ENCODE results near the gene SP8.
"Not testable (repeated sequence)": the region's sequence is repeated elsewhere in the genome, so short reads cannot be mapped to it uniquely, and the experiment has no call there.

SP8 gene

DNA sequence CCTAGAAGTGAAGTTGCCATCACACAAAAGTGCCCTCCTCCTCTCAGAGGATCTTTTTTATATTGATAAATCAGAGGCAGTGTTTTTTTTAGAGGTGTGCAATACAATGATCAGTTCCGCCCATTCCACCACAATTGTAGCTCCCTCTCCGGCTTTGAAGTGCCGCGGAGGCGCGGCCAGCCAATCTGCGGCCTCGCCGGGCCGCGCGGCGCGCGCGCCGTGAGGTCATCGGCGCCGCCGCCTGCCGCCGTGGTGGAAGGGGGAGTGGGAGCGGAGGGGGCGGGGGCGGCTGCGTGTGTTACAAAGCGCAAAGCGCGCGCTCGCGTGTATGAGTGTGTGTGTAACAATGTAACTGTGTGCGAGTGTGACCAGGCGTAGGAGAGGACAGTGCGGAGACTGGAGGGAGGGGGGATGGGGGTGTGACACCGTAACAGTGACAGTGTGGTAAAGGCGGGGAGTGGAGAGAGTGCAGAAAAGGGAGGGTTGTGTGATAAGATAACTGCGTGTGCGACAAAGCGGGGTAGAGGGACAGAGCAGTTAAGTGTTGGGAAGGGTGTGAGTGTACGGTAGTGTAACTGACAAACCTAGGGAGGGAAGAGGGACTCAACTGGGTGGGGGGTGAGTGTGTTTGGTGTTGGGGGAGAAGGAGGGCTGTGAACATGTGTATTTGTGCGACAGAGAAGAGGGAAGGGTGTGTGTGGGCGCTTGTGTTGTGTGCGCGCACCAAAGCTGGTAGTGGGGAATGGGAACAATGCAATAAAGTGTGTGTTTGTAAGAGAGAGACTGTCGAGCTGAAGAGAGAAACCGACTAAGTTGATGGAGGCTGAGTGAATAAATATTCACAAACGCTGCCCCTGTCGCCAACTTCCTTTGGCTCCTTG lies at the start of gene SP8:
SP8 (minus strand) TSS at position 108 of the 881 bp plus-strand sequence; CDS start at position 20, 88 bp downstream.
- DNase-seq (ENCODE audit: extremely low read depth in 1 of 2, low read depth in 1 of 2) = no peak

- not testable (repeated sequence) for DNase-seq (ENCODE audit: extremely low read depth in 1 of 2, low read depth in 1 of 2)
Measured at GRCh38 chr7:20836424-20836823, 49.7 kb upstream of the SP8 start.

DNA sequence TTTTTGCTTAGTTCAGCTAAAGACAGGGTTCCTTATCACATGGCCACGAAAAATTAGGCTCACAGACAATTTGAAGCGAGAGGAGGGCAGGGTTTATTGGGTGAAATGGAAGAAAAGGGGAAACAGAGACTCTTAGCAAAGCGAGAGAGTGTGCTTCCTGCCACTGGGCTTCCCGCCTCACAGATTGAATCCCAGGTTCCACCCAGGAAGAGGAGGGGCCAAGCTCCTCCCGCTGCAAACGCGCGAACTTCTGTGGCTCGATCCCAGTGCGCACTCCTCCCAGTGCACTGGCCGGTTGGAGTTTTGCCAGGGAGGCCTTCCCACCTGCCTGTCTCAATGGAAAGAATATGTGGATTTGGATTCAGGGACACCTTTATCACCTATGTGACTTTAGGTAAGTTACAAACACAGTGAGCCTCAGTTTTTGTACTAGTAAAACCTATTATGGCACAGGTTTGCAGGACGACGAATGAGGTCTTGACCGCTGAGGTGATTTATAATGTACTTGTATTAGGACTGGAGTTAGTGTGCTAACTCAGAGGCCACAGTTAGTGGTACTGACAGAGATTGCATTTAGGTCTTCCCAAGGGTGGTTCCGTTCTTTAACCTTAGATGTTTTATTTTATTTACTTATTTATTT lies 48.5 kb upstream of the SP8 start:
- no peak for DNase-seq (ENCODE audit: extremely low read depth in 1 of 2, low read depth in 1 of 2)

DNA sequence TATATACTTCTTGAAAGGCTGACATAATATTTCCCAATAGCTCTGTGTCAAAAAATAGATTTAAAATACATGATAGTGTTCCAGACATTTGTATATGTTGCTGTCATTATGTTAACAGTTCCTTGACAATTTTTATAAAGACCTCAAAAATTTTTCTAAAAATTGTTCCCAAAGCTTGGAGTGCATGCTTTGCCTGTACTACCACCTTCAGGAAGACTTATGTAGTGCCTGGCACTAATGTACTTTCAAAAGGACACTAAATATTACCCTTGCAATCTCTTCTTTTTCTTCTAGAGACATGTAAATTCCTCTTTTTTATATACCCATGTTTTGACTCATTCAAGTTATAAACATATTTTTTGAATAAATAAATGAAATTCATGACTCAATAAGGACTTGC lies 48.0 kb upstream of the SP8 start:
- DNase-seq (ENCODE audit: extremely low read depth in 1 of 2, low read depth in 1 of 2) = no peak

DNA sequence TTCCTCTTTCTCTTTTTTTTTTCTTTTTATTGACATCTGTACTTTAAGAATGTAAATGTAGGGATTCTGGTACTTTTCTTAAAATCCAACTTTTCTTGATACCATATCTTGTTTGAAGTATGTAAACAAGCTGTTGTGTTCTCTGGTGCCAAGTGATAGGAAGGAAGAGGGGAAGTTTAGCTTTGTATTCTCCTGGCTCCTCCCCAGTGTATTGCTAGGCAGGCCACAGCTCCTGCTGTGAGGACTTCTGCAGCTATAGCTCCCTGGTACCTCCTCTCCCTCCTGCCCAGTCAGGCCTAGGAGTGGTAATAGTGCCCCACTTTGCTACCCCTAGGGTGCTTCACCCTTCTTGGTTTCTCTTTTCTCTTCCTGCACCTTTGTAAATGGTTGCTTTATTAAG lies 45.3 kb upstream of the SP8 start:
- no peak for DNase-seq (ENCODE audit: extremely low read depth in 1 of 2, low read depth in 1 of 2)

GRCh38 chr7:20831451-20831850 lies 44.8 kb upstream of the SP8 start:
- no peak for DNase-seq (ENCODE audit: extremely low read depth in 1 of 2, low read depth in 1 of 2)

GRCh38 chr7:20828947-20829346 lies 42.3 kb upstream of the SP8 start:
- DNase-seq (ENCODE audit: extremely low read depth in 1 of 2, low read depth in 1 of 2) = no peak

GRCh38 chr7:20827172-20827571 lies 40.5 kb upstream of the SP8 start:
- DNase-seq (ENCODE audit: extremely low read depth in 1 of 2, low read depth in 1 of 2) = no peak

DNA sequence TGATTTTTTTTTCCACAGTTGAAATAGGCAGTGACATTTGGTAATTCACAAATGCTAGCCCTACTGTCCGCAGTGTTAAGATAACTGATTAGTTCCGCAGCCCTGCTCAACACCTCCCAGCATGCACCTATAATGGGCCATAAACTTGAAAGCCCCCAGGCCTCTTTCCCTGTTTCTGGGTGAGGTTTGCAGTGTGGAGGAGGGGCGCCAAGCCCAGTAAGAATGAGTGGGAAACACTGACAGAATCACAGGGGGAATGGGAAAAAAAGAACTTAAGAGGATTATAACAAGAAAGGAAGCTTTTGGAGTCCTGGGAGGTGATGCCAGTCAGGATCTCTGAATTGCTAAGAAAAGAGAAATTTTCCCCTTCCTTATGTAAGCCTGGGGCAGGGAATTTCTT lies 39.6 kb upstream of the SP8 start:
- DNase-seq (ENCODE audit: extremely low read depth in 1 of 2, low read depth in 1 of 2) = no peak

DNA sequence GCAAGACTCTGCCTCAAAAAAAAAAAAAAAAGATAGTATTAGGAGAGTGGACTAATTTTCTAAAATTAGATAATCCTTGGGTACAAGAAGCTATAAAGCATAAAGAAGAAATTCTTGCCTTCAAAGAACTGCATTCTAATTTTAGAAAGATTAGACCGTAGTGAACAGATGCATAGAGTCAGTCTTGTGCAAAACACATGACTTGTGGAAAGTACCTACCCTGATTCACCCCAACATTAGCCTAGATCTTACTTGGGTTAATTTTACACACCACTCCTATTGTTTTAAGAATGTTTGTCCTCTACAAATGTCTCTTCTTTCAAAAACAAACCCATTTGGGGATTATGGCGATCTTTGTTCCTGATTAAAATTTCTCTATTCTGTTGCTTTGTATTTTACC lies 38.9 kb upstream of the SP8 start:
- no peak for DNase-seq (ENCODE audit: extremely low read depth in 1 of 2, low read depth in 1 of 2)

DNA sequence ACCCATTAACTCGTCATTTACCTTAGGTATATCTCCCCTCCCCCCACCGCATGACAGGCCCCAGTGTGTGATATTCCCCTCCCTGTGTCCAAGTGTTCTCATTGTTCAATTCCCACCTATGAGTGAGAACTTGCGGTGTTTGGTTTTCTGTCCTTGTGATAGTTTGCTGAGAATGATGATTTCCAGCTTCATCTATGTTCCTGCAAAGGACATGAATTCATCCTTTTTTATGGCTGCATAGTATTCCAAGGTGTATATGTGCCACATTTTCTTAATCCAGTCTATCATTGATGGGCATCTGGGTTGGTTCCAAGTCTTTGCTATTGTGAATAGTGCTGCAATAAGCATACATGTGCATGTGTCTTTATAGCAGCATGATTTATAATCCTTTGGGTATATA lies 34.7 kb upstream of the SP8 start:
- not testable (repeated sequence) for DNase-seq (ENCODE audit: extremely low read depth in 1 of 2, low read depth in 1 of 2)

GRCh38 chr7:20816372-20816959 lies 29.8 kb upstream of the SP8 start:
- no peak for DNase-seq (ENCODE audit: extremely low read depth in 1 of 2, low read depth in 1 of 2)

- DNase-seq (ENCODE audit: extremely low read depth in 1 of 2, low read depth in 1 of 2) = no peak
Measured at GRCh38 chr7:20804345-20804744, 17.7 kb upstream of the SP8 start.

DNA sequence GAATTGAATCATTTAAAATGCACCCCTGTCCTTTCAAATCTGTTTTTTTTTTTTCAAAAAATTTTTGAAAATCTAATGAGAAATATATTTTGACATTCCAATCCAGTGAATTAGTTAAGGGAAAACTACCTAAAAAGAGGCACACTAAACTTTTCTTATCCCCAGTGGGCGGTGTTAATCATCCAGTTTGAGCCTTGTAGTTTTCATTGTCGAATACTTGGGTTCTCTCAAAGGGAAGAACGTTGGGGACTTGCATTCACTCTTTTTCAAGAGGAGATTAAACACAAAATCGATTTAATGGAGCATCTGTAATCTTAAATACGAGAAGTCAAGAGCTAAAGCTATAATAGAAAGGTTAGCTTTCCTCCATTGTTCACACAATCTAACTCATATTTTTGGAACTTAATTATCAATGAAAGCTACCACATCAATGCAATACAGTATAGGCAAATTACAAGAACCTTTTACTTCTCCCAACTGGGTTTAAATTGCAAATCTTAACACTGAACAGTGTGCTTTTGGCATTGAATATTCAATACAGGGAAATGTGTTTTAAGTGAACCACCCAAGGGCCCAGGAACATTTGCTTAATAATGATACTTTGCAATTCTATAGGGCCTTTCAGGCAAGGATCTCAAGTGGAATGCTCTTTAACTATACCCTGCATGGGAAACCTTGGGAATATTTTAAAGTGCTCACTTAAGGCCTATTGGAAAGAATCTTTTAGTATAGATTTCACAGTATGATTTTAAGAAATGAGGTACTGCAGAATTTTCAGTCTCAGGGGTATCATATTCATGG lies 13.1 kb upstream of the SP8 start:
- DNase-seq (ENCODE audit: extremely low read depth in 1 of 2, low read depth in 1 of 2) = no peak

DNA sequence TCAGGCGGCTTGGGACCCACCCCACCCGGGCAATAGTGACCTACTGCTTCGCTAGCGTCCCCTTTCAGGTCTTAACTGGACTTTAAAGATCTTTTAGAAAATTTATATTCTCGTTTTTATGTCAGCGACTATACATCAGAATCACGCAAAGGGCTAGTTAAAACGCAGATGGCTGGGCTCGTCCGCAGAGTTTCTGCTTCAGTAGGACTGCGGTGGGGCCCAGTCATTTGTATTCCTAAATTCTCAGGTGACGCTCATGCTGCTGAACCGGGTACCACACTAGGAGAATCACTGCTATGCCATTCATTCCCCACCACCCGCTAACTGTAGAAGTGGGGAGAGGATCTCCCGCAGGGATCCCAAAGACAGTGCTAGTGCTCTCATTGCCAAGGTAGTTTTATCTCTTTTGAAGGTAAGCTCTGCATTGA lies 12.0 kb upstream of the SP8 start:
- no peak for DNase-seq (ENCODE audit: extremely low read depth in 1 of 2, low read depth in 1 of 2)

GRCh38 chr7:20798081-20798693 lies 11.5 kb upstream of the SP8 start:
- no peak for DNase-seq (ENCODE audit: extremely low read depth in 1 of 2, low read depth in 1 of 2)

GRCh38 chr7:20797462-20798080 lies 10.9 kb upstream of the SP8 start:
- DNase-seq (ENCODE audit: extremely low read depth in 1 of 2, low read depth in 1 of 2) = no peak

DNA sequence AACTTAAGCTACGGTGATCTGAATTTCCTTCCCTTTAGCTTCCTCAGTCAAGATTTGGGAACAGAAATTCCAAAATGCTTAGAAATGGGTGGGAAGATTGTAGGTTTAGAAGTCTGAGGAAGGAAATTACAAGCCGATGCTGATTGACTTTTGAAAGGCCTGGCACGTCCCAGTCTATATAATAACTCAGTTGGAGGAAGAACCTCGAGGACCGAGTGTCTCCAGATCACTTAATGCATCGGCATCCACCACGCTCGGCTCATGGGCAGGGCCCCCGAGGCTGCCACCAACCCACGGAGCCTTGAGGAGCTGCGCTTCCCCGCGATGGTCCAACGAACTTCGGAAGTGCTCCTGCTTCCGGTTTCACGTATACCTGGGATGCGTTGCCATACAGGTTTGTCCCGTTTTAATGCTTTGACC lies 10.4 kb upstream of the SP8 start:
- no peak for DNase-seq (ENCODE audit: extremely low read depth in 1 of 2, low read depth in 1 of 2)

DNA sequence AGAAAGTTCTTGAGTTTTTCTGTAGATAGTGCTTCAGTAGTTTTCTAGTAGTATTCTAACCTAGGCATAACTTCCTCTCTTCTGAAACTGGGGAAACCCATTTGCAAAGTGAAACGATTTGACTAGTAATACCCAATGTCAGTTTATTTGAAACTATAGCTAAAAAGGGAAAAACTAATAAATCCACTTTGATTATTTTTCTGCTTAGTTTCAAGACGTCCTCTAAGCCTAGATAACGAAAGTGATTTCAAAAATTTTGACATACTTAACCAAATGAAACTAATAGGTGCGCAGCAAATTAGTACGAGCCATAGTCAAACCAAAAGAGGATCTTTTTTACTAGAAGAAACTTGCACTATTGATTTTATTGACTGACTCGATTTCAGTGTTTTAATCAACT lies 9.8 kb upstream of the SP8 start:
- DNase-seq (ENCODE audit: extremely low read depth in 1 of 2, low read depth in 1 of 2) = no peak

GRCh38 chr7:20795881-20796280 lies 9.2 kb upstream of the SP8 start:
- DNase-seq (ENCODE audit: extremely low read depth in 1 of 2, low read depth in 1 of 2) = no peak

Measured in stimulated activated CD8-positive, alpha-beta memory T cell treated with anti-CD3 and anti-CD28 coated beads, Interleukin-7, amount 100 ng/mL, for 48 hours (primary cell).